HEK293 (cell line): ENCODE measurements around the gene ITIH3.

Experiments
- HOXC10 ChIP-seq: sonication (generic); formaldehyde crosslinking; IDR thresholded peaks from 2 replicates; pipeline ENCODE4 v1.8.1; 2023; ENCODE audit warnings: mild to moderate bottlenecking, missing genetic modification reagents
- MYNN ChIP-seq: fragments of 450-650 bp; formaldehyde crosslinking; IDR thresholded peaks from 2 replicates; pipeline ENCODE4 v1.5.1; 2016; ENCODE audit warnings: missing biosample characterization, missing genetic modification characterization, borderline replicate concordance
- OVOL3 ChIP-seq: fragments of 450-650 bp; formaldehyde crosslinking; IDR thresholded peaks from 2 replicates; pipeline ENCODE4 v1.5.1; 2016; ENCODE audit warnings: missing biosample characterization, missing genetic modification characterization
- ZFP69B ChIP-seq: fragments of 450-650 bp; formaldehyde crosslinking; IDR thresholded peaks from 2 replicates; pipeline ENCODE4 v1.5.1; 2016; ENCODE audit warnings: missing biosample characterization, missing genetic modification characterization
- ZNF10 ChIP-seq: fragments of 450-650 bp; formaldehyde crosslinking; IDR thresholded peaks from 2 replicates; pipeline ENCODE4 v1.5.1; 2017; ENCODE audit warnings: missing biosample characterization, missing genetic modification characterization
- ZNF155 ChIP-seq: fragments of 450-650 bp; formaldehyde crosslinking; IDR thresholded peaks from 2 replicates; pipeline ENCODE4 v1.5.1; 2016; ENCODE audit warnings: missing biosample characterization, missing genetic modification characterization
- ZNF169 ChIP-seq: fragments of 450-650 bp; formaldehyde crosslinking; IDR thresholded peaks from 2 replicates; pipeline ENCODE4 v1.5.1; 2016; ENCODE audit warnings: missing biosample characterization, missing genetic modification characterization
- ZNF184 ChIP-seq: fragments of 450-650 bp; IDR thresholded peaks from 2 replicates; pipeline ENCODE4 v1.5.1; 2018; ENCODE audit warnings: missing biosample characterization, mild to moderate bottlenecking, missing genetic modification characterization
- ZNF221 ChIP-seq: fragments of 450-650 bp; formaldehyde crosslinking; IDR thresholded peaks from 2 replicates; pipeline ENCODE4 v1.5.1; 2017; ENCODE audit warnings: missing biosample characterization, missing genetic modification characterization, borderline replicate concordance
- ZNF37A ChIP-seq: fragments of 450-650 bp; IDR thresholded peaks from 2 replicates; pipeline ENCODE4 v1.5.1; 2018; ENCODE audit warnings: missing biosample characterization, missing genetic modification characterization
- ZNF416 ChIP-seq: fragments of 450-650 bp; formaldehyde crosslinking; IDR thresholded peaks from 2 replicates; pipeline ENCODE4 v1.5.1; 2016; ENCODE audit warnings: missing biosample characterization, missing genetic modification characterization
- ZNF529 ChIP-seq: fragments of 450-650 bp; formaldehyde crosslinking; IDR thresholded peaks from 2 replicates; pipeline ENCODE4 v1.5.1; 2017; ENCODE audit warnings: missing genetic modification characterization, missing biosample characterization; ENCODE audit not compliant: insufficient replicate concordance
- ZNF571 ChIP-seq: fragments of 450-650 bp; formaldehyde crosslinking; IDR thresholded peaks from 2 replicates; pipeline ENCODE4 v1.5.0; 2017; ENCODE audit warnings: missing biosample characterization, missing genetic modification characterization
- ZNF626 ChIP-seq: fragments of 450-650 bp; sonication (Bioruptor Pico); formaldehyde crosslinking; IDR thresholded peaks from 2 replicates; pipeline ENCODE4 v1.5.1; 2018; ENCODE audit warnings: missing biosample characterization, missing genetic modification characterization, inconsistent platforms
- ZNF654 ChIP-seq: fragments of 450-650 bp; formaldehyde crosslinking; IDR thresholded peaks from 2 replicates; pipeline ENCODE4 v1.5.1; 2016; ENCODE audit warnings: low read depth, missing biosample characterization, missing genetic modification characterization
- ZNF660 ChIP-seq: fragments of 450-650 bp; IDR thresholded peaks from 2 replicates; pipeline ENCODE4 v1.5.1; 2018; ENCODE audit warnings: missing biosample characterization, mild to moderate bottlenecking, missing genetic modification characterization
- ZNF707 ChIP-seq: fragments of 450-650 bp; formaldehyde crosslinking; IDR thresholded peaks from 2 replicates; pipeline ENCODE4 v1.5.1; 2016; ENCODE audit warnings: missing biosample characterization, missing genetic modification characterization
- ZNF747 ChIP-seq: fragments of 450-650 bp; formaldehyde crosslinking; IDR thresholded peaks from 2 replicates; pipeline ENCODE4 v1.5.1; 2016; ENCODE audit warnings: missing biosample characterization, missing genetic modification characterization
- ZNF776 ChIP-seq: fragments of 450-650 bp; formaldehyde crosslinking; IDR thresholded peaks from 2 replicates; pipeline ENCODE4 v1.5.0; 2017; ENCODE audit warnings: missing biosample characterization, missing genetic modification characterization, borderline replicate concordance
- ZSCAN23 ChIP-seq: fragments of 450-650 bp; formaldehyde crosslinking; IDR thresholded peaks from 2 replicates; pipeline ENCODE4 v1.5.1; 2016; ENCODE audit warnings: missing biosample characterization, missing genetic modification characterization
- TF ChIP-seq, protein P1 (sequence below): fragments of 450-650 bp; formaldehyde crosslinking; optimal IDR thresholded peaks from 2 replicates; pipeline ENCODE3; 2016; ENCODE audit warnings: missing biosample characterization, mild to moderate bottlenecking, missing genetic modification characterization
- TF ChIP-seq, protein P2 (sequence below): fragments of 450-650 bp; IDR thresholded peaks from 2 replicates; pipeline ENCODE4 v1.5.1; 2018; ENCODE audit warnings: missing biosample characterization, missing genetic modification characterization
- TF ChIP-seq, protein P3 (sequence below): fragments of 450-650 bp; formaldehyde crosslinking; IDR thresholded peaks from 2 replicates; pipeline ENCODE4 v1.5.1; 2016; ENCODE audit warnings: missing biosample characterization, missing genetic modification characterization
- TF ChIP-seq, protein P4 (sequence below): fragments of 450-650 bp; formaldehyde crosslinking; IDR thresholded peaks from 2 replicates; pipeline ENCODE4 v1.5.1; 2016; ENCODE audit warnings: missing biosample characterization, missing genetic modification characterization
- TF ChIP-seq, protein P5 (sequence below): fragments of 450-650 bp; formaldehyde crosslinking; IDR thresholded peaks from 2 replicates; pipeline ENCODE4 v1.5.1; 2017; ENCODE audit warnings: missing biosample characterization, mild to moderate bottlenecking, missing genetic modification characterization, moderate library complexity
- TF ChIP-seq, protein P6 (sequence below): fragments of 450-650 bp; formaldehyde crosslinking; IDR thresholded peaks from 2 replicates; pipeline ENCODE4 v1.5.1; 2016; ENCODE audit warnings: missing biosample characterization, missing genetic modification characterization
- TF ChIP-seq, protein P7 (sequence below): fragments of 450-650 bp; formaldehyde crosslinking; IDR thresholded peaks from 2 replicates; pipeline ENCODE4 v1.5.1; 2016; ENCODE audit warnings: missing biosample characterization, missing genetic modification characterization

The ITIH3 gene

DNA sequence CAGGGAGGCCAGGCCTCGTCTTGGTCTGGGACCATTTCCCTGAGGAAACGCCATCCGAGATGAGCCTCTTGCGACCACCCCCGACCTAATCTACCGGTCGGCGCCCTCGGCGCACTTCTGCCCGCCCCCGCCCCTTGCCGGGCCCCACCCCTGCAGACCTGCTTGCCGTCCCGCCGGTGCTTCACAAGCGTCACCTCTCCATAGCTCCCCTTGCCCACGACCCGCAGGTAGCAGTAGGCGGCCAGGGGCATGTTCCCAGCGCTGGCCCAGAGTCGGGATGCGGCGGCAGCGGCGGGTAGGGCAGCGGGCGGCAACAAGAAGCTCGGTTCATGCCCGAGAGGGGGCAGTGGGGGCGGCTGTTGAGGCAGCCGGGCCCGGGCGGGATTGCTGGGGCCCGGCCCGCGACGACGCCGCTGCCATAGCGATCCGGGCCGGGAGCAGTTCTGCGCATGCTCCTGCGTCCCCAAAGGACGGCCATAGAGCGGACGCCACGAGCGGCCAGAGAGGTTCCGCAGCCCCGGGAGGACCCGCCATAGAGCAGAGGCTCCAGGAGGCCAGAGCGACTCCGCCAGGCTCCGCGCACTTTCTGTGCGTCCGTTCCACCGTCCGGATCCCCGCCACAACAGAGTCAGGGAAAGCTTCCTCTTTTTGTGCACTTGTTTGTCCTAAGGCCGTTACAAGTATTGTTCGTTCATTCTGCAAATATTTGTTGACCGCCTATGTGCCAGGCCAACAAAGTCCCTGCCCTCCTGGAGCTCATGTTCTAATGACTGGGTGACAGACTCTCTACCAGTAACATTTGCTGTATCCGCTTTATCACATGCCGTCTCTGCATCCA, 23.9 kb upstream of the ITIH3 start, which contains the start of gene NEK4 (continued):
- TF ChIP-seq, protein P1, sequence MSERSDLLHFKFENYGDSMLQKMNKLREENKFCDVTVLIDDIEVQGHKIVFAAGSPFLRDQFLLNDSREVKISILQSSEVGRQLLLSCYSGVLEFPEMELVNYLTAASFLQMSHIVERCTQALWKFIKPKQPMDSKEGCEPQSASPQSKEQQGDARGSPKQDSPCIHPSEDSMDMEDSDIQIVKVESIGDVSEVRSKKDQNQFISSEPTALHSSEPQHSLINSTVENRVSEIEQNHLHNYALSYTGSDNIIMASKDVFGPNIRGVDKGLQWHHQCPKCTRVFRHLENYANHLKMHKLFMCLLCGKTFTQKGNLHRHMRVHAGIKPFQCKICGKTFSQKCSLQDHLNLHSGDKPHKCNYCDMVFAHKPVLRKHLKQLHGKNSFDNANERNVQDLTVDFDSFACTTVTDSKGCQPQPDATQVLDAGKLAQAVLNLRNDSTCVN (tag by site-specific recombination): peak; percentile 62
- TF ChIP-seq ZNF416 (no peak), OVOL3 (tag by site-specific recombination) (no peak), ZNF747 (no peak), ZNF221 (tag by site-specific recombination) (no peak), ZSCAN23 (tag by site-specific recombination) (no peak), ZNF37A (tag by site-specific recombination) (no peak), ZNF571 (no peak), ZNF184 (no peak), ZNF155 (tag by site-specific recombination) (no peak), ZNF660 (tag by site-specific recombination) (peak; percentile 18; the same call in 1 of the 2 replicates), ZNF529 (tag by site-specific recombination) (no peak), ZFP69B (tag by site-specific recombination) (peak; percentile 73), ZNF626 (no peak), MYNN (tag by site-specific recombination) (no peak), ZNF169 (tag by site-specific recombination) (no peak), ZNF654 (tag by site-specific recombination) (no peak), ZNF776 (no peak), HOXC10 (CRISPR knock-in tag) (no peak), ZNF707 (tag by site-specific recombination) (no peak), ZNF10 (tag by site-specific recombination) (no peak)
- TF ChIP-seq, protein P2, sequence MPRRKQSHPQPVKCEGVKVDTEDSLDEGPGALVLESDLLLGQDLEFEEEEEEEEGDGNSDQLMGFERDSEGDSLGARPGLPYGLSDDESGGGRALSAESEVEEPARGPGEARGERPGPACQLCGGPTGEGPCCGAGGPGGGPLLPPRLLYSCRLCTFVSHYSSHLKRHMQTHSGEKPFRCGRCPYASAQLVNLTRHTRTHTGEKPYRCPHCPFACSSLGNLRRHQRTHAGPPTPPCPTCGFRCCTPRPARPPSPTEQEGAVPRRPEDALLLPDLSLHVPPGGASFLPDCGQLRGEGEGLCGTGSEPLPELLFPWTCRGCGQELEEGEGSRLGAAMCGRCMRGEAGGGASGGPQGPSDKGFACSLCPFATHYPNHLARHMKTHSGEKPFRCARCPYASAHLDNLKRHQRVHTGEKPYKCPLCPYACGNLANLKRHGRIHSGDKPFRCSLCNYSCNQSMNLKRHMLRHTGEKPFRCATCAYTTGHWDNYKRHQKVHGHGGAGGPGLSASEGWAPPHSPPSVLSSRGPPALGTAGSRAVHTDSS (tag by site-specific recombination): no peak
- TF ChIP-seq, protein P3, sequence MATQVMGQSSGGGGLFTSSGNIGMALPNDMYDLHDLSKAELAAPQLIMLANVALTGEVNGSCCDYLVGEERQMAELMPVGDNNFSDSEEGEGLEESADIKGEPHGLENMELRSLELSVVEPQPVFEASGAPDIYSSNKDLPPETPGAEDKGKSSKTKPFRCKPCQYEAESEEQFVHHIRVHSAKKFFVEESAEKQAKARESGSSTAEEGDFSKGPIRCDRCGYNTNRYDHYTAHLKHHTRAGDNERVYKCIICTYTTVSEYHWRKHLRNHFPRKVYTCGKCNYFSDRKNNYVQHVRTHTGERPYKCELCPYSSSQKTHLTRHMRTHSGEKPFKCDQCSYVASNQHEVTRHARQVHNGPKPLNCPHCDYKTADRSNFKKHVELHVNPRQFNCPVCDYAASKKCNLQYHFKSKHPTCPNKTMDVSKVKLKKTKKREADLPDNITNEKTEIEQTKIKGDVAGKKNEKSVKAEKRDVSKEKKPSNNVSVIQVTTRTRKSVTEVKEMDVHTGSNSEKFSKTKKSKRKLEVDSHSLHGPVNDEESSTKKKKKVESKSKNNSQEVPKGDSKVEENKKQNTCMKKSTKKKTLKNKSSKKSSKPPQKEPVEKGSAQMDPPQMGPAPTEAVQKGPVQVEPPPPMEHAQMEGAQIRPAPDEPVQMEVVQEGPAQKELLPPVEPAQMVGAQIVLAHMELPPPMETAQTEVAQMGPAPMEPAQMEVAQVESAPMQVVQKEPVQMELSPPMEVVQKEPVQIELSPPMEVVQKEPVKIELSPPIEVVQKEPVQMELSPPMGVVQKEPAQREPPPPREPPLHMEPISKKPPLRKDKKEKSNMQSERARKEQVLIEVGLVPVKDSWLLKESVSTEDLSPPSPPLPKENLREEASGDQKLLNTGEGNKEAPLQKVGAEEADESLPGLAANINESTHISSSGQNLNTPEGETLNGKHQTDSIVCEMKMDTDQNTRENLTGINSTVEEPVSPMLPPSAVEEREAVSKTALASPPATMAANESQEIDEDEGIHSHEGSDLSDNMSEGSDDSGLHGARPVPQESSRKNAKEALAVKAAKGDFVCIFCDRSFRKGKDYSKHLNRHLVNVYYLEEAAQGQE (tag by site-specific recombination): no peak
- TF ChIP-seq, protein P4, sequence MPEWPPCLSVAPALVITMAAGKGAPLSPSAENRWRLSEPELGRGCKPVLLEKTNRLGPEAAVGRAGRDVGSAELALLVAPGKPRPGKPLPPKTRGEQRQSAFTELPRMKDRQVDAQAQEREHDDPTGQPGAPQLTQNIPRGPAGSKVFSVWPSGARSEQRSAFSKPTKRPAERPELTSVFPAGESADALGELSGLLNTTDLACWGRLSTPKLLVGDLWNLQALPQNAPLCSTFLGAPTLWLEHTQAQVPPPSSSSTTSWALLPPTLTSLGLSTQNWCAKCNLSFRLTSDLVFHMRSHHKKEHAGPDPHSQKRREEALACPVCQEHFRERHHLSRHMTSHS (tag by site-specific recombination): no peak
- TF ChIP-seq, protein P5, sequence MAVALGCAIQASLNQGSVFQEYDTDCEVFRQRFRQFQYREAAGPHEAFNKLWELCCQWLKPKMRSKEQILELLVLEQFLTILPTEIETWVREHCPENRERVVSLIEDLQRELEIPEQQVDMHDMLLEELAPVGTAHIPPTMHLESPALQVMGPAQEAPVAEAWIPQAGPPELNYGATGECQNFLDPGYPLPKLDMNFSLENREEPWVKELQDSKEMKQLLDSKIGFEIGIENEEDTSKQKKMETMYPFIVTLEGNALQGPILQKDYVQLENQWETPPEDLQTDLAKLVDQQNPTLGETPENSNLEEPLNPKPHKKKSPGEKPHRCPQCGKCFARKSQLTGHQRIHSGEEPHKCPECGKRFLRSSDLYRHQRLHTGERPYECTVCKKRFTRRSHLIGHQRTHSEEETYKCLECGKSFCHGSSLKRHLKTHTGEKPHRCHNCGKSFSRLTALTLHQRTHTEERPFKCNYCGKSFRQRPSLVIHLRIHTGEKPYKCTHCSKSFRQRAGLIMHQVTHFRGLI: no peak
- TF ChIP-seq, protein P6, sequence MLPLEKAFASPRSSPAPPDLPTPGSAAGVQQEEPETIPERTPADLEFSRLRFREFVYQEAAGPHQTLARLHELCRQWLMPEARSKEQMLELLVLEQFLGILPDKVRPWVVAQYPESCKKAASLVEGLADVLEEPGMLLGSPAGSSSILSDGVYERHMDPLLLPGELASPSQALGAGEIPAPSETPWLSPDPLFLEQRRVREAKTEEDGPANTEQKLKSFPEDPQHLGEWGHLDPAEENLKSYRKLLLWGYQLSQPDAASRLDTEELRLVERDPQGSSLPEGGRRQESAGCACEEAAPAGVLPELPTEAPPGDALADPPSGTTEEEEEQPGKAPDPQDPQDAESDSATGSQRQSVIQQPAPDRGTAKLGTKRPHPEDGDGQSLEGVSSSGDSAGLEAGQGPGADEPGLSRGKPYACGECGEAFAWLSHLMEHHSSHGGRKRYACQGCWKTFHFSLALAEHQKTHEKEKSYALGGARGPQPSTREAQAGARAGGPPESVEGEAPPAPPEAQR (tag by site-specific recombination): no peak
- TF ChIP-seq, protein P7, sequence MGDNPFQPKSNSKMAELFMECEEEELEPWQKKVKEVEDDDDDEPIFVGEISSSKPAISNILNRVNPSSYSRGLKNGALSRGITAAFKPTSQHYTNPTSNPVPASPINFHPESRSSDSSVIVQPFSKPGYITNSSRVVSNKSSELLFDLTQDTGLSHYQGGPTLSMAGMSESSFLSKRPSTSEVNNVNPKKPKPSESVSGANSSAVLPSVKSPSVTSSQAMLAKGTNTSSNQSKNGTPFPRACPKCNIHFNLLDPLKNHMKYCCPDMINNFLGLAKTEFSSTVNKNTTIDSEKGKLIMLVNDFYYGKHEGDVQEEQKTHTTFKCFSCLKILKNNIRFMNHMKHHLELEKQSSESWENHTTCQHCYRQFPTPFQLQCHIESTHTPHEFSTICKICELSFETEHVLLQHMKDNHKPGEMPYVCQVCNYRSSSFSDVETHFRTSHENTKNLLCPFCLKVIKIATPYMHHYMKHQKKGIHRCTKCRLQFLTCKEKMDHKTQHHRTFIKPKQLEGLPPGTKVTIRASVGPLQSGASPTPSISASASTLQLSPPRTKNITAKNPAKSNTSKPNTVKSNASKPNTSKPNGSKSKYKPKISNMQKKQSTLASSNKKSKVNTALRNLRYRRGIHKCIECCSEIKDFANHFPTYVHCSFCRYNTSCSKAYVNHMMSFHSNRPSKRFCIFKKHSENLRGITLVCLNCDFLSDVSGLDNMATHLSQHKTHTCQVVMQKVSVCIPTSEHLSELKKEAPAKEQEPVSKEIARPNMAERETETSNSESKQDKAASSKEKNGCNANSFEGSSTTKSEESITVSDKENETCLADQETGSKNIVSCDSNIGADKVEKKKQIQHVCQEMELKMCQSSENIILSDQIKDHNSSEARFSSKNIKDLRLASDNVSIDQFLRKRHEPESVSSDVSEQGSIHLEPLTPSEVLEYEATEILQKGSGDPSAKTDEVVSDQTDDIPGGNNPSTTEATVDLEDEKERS (tag by site-specific recombination): no peak
